ENCODE data around the gene FRRS1.

GRCh38 chr1:99672530-99673213, 93.8 kb downstream of the FRRS1 start:
- no peak for TF ChIP-seq CTCF (conservative IDR thresholded peaks at IDR 0.05; ENCODE audit: low read depth in 2 of 2)
- TF ChIP-seq JUNB (IDR thresholded peaks at IDR 0.05; ENCODE audit: unreplicated experiment), result no peak
- no peak for TF ChIP-seq POLR2AphosphoS5 (IDR thresholded peaks at IDR 0.05; ENCODE audit: low read depth)
- TF ChIP-seq, protein P1, sequence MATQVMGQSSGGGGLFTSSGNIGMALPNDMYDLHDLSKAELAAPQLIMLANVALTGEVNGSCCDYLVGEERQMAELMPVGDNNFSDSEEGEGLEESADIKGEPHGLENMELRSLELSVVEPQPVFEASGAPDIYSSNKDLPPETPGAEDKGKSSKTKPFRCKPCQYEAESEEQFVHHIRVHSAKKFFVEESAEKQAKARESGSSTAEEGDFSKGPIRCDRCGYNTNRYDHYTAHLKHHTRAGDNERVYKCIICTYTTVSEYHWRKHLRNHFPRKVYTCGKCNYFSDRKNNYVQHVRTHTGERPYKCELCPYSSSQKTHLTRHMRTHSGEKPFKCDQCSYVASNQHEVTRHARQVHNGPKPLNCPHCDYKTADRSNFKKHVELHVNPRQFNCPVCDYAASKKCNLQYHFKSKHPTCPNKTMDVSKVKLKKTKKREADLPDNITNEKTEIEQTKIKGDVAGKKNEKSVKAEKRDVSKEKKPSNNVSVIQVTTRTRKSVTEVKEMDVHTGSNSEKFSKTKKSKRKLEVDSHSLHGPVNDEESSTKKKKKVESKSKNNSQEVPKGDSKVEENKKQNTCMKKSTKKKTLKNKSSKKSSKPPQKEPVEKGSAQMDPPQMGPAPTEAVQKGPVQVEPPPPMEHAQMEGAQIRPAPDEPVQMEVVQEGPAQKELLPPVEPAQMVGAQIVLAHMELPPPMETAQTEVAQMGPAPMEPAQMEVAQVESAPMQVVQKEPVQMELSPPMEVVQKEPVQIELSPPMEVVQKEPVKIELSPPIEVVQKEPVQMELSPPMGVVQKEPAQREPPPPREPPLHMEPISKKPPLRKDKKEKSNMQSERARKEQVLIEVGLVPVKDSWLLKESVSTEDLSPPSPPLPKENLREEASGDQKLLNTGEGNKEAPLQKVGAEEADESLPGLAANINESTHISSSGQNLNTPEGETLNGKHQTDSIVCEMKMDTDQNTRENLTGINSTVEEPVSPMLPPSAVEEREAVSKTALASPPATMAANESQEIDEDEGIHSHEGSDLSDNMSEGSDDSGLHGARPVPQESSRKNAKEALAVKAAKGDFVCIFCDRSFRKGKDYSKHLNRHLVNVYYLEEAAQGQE (IDR thresholded peaks at IDR 0.05; ENCODE audit: unreplicated experiment), result no peak
- no peak for TF ChIP-seq CREB1 (CRISPR knock-in tag; IDR thresholded peaks at IDR 0.05; ENCODE audit: low read depth)
- TF ChIP-seq EZH2phosphoT487 (IDR thresholded peaks at IDR 0.05; ENCODE audit: unreplicated experiment), result no peak
- no peak for TF ChIP-seq EZH2 (IDR thresholded peaks at IDR 0.05; ENCODE audit: low read depth, unreplicated experiment)
- no peak for TF ChIP-seq NANOG (IDR thresholded peaks at IDR 0.05; ENCODE audit: borderline replicate concordance)
- no peak for TF ChIP-seq ZNF331 (CRISPR knock-in tag; IDR thresholded peaks at IDR 0.05; ENCODE audit: low read depth)
- TF ChIP-seq, protein P2, sequence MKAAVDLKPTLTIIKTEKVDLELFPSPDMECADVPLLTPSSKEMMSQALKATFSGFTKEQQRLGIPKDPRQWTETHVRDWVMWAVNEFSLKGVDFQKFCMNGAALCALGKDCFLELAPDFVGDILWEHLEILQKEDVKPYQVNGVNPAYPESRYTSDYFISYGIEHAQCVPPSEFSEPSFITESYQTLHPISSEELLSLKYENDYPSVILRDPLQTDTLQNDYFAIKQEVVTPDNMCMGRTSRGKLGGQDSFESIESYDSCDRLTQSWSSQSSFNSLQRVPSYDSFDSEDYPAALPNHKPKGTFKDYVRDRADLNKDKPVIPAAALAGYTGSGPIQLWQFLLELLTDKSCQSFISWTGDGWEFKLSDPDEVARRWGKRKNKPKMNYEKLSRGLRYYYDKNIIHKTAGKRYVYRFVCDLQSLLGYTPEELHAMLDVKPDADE (IDR thresholded peaks at IDR 0.05), result no peak
